RWPE1 (cell line): ENCODE data around the gene ALOX12.

Experiments used
- CTCF ChIA-PET: fragments of 350-600 bp; sonication (Branson Sonifier 250); formaldehyde crosslinking; extraction: SDS; loops from one replicate; lab custom pipeline; 2021; lab: Yijun Ruan, JAX
- POLR2A ChIA-PET: fragments of 400-600 bp; formaldehyde crosslinking; extraction: SDS; loops from one replicate; lab custom pipeline; 2020; ENCODE audit warnings: antibody characterized with exemption; ENCODE audit not compliant: low non-redundant PET; lab: Yijun Ruan, JAX
- DNase-seq: peaks from one replicate; pipeline ENCODE4 v3.0.0; 2012; ENCODE audit warnings: low spot score
- H3K27ac ChIP-seq: fragments of 450-650 bp; 2 replicates; pipeline ENCODE4 v1.5.1; 2017
- CTCF ChIP-seq: fragments of 450-650 bp; conservative IDR thresholded peaks from 2 replicates; pipeline ENCODE4 v1.5.1; 2017; ENCODE audit warnings: low read depth, mild to moderate bottlenecking

Gene ALOX12

GRCh38 chr17:6994118-6994598 lies 1.7 kb upstream of the ALOX12 start:
- TF ChIP-seq CTCF = no peak
- POLR2A ChIA-PET = no interaction called here
- CTCF ChIA-PET = interaction anchor here (0.5 to 1.7 kb wide), 2 partner anchors 10 to 1287 kb away, joined by 3 to 5 read pairs; no protein-coding TSS in a partner anchor

GRCh38 chr17:6994666-6995256 lies 1.1 kb upstream of the ALOX12 start:
- ChIA-PET CTCF (interaction anchor here (1.0 to 2.0 kb wide), 3 partner anchors 10 to 84 kb away, joined by 4 to 8 read pairs (median 5); no protein-coding TSS in a partner anchor), POLR2A (no interaction called here)
- no peak overlapping the region for H3K27ac ChIP-seq
- no peak for DNase-seq
- TF ChIP-seq CTCF = no peak

More at GRCh38 chr17:6994118-6994598, 1.7 kb upstream of the ALOX12 start:
- no peak for DNase-seq
- no peak overlapping the region for H3K27ac ChIP-seq

GRCh38 chr17:6996256-6997011 lies 585 bp downstream of the ALOX12 start:
- H3K27ac ChIP-seq = peak overlapping the region; percentile 41
- ChIA-PET CTCF (interaction anchor here (0.5 to 2.0 kb wide), 3 partner anchors 8 to 82 kb away, joined by 3 to 8 read pairs (median 6); no protein-coding TSS in a partner anchor), POLR2A (interaction anchor here (0.7 kb wide), 1 partner anchor 22 kb away, joined by 7 read pairs; no protein-coding TSS in a partner anchor)
- DNase-seq = no peak
- no peak for TF ChIP-seq CTCF

- TF ChIP-seq CTCF = no peak
- DNase-seq = no peak
- ChIA-PET CTCF (no interaction called here), POLR2A (no interaction called here)
- peak overlapping the region; percentile 41 for H3K27ac ChIP-seq
These were observed 1.3 kb downstream of the ALOX12 start for GRCh38 chr17:6997171-6997570.

- POLR2A ChIA-PET = no interaction called here
- DNase-seq = no peak
- CTCF ChIA-PET = interaction anchor here (0.6 kb wide), 1 partner anchor 1727 kb away, joined by 3 read pairs; no protein-coding TSS in a partner anchor
- no peak for TF ChIP-seq CTCF
- no peak overlapping the region; the same call in 1 of the 2 replicates for H3K27ac ChIP-seq
These were observed 3.1 kb downstream of the ALOX12 start for GRCh38 chr17:6998855-6999508.
